Stimulated activated CD4-positive, alpha-beta T cell treated with anti-CD3 and anti-CD28 coated beads, Interleukin-12 subunit alpha, Interleukin-12 subunit beta, amount 100 ng/mL, for 4 hours (primary cell): ENCODE data around the gene RIF1.

Experiments used
- DNase-seq: peaks from one replicate; pipeline ENCODE4 v3.0.0-alpha.2; 2020

The RIF1 gene

DNA sequence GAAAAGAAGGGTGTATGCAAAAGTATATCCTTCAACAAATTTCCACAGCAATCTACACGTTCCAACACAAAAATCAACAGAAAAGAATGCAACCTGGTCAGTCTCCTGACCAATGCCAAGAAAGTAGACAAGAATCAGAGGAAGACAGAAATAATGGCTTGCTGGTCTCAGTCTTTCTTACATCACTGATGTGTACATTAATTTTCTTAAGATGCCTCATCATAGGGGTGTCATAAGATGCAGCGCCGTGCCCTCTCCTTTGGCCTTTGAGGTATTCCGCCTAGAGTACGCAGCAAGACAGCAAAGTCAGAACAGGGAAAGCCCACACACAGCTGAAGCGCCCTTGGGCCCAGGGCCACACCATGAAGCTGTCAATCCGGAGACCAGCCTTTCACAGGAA, 112.9 kb downstream of the RIF1 start:
- DNase-seq: no peak

DNA sequence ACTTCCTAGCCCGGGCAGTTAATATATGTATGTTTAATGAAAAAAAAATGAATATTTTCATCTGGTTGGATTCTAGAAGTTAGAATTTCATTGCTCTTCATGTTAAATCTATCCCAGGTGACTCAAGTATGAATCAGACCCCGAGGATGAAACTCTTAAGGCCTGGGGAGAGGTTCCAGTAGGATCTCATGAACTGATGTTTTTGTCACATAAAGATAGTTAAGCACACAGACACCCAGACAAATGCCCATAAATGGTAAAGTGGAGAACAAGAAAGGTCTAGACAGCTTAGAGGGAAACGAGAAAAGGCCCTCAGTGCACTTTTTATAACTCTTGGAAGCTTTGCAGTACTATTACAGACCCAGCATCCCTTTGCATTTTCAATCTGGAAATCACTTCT, 114.1 kb downstream of the RIF1 start:
- DNase-seq: no peak

- no peak for DNase-seq
Observed at GRCh38 chr2:151525821-151526373, 116.2 kb downstream of the RIF1 start.

GRCh38 chr2:151526572-151527090, 116.9 kb downstream of the RIF1 start:
- no peak for DNase-seq
